OCI-LY3 (cell line): ENCODE measurements around the gene CDC37.
"Not testable (repeated sequence)": the region's sequence is repeated elsewhere in the genome, so short reads cannot be mapped to it uniquely, and the experiment has no call there.

Experiments
- H2AFZ ChIP-seq: fragments of 200-600, 300-600 bp; shearing (Covaris generic); 2 replicates; pipeline ENCODE4 v1.6.0; 2014; ENCODE audit warnings: antibody characterized with exemption, low read depth, low read length
- H3K27ac ChIP-seq: fragments of 200-600, 300-600 bp; sonication (generic); 2 replicates; pipeline ENCODE4 v1.5.1; 2014; ENCODE audit warnings: mild to moderate bottlenecking, low read length, moderate library complexity, mixed read lengths
- H3K27me3 ChIP-seq: fragments of 200-600, 300-600 bp; sonication (generic); 2 replicates; pipeline ENCODE4 v1.6.1; 2014; ENCODE audit warnings: low read depth, low read length, mixed read lengths
- H3K36me3 ChIP-seq: fragments of 200-600, 300-600 bp; sonication (generic); replicated peaks from 2 replicates; pipeline ENCODE3; 2014; ENCODE audit warnings: low read depth, low read length, mixed read lengths
- H3K4me1 ChIP-seq: fragments of 300-600, 200-600 bp; sonication (generic); 2 replicates; pipeline ENCODE4 v1.6.1; 2014; ENCODE audit warnings: low read length, mixed read lengths
- H3K4me2 ChIP-seq: fragments of 200-600, 300-600 bp; sonication (generic); 2 replicates; pipeline ENCODE4 v1.6.1; 2014; ENCODE audit warnings: low read length, mixed read lengths
- H3K4me3 ChIP-seq: fragments of 300-600, 200-600 bp; sonication (generic); 2 replicates; pipeline ENCODE4 v1.5.1; 2014; ENCODE audit warnings: antibody characterized with exemption, mild to moderate bottlenecking, low read length, moderate library complexity
- H3K79me2 ChIP-seq: fragments of 300-600, 200-600 bp; shearing (Covaris generic); 2 replicates; pipeline ENCODE4 v1.6.1; 2014; ENCODE audit warnings: mild to moderate bottlenecking, low read length, mixed read lengths
- H3K9ac ChIP-seq: fragments of 300-600, 200-600 bp; shearing (Covaris generic); 2 replicates; pipeline ENCODE4 v1.6.0; 2014; ENCODE audit warnings: mild to moderate bottlenecking, low read length, moderate library complexity
- H3K9me3 ChIP-seq: fragments of 200-600, 300-600 bp; shearing (Covaris generic); 2 replicates; pipeline ENCODE4 v1.6.1; 2014; ENCODE audit warnings: low read length, mixed read lengths; ENCODE audit not compliant: insufficient read depth
- H4K20me1 ChIP-seq: fragments of 200-600, 300-600 bp; sonication (generic); 2 replicates; pipeline ENCODE4 v1.6.1; 2016; ENCODE audit warnings: low read length, mixed read lengths; ENCODE audit not compliant: insufficient read depth
- EZH2phosphoT487 ChIP-seq: fragments of 200-600 bp; shearing (Covaris generic); IDR thresholded peaks from 2 replicates; pipeline ENCODE4 v1.6.1; 2018; ENCODE audit warnings: antibody characterized with exemption, mixed run types, low read depth
- TF ChIP-seq, protein P1 (sequence below): fragments of 200-600, 300-600 bp; sonication (generic); IDR thresholded peaks from 2 replicates; pipeline ENCODE4 v1.5.1; 2014; ENCODE audit warnings: antibody characterized with exemption, low read length, low read depth

Gene CDC37

DNA sequence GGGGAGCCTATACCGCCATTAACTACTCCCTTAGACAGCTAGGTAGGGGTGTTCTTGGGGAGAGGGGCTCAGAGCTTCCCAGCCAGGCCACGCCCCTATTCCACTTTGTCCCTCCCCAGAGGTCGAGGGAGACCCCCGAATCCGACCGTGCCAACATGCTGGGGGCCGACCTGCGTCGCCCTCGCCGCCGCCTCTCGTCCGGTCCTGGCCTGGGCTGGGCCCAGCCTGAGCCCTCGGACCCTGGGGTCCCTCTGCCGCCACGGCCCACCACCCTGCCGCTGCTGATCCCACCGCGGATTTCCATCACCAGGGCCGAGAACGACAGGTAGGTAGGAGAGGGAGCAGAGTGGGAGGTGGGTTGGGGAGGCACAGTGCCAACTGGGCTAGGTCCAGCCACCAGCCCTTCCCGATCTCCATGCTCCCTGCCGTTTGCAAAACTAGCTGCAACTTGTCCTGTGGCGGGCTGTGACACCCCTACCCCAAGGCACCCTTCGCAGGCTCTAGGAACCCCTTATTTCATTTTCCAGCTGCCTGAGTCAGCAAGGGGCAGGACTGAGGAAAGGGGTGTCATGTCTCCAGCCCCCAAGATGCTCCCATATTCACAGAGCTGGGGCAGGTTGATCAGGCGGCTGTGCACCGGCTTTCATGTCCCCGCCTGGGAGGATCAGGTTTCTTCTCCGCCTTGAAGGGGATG lies 14.3 kb upstream of the CDC37 start:
- Histone ChIP-seq H3K27ac (no peak overlapping the region), H2AFZ (no peak overlapping the region), H3K9me3 (no peaks in the 10 kb centered on the region), H3K4me3 (no peak overlapping the region), H3K9ac (no peak overlapping the region), H3K36me3 (no peaks in the 10 kb centered on the region), H3K4me2 (no peak overlapping the region), H3K79me2 (no peaks in the 10 kb centered on the region), H3K4me1 (peaks cover 33% of the 10 kb centered on the region), H4K20me1 (no peaks in the 10 kb centered on the region), H3K27me3 (peaks cover 45% of the 10 kb centered on the region)
- TF ChIP-seq, protein P1, sequence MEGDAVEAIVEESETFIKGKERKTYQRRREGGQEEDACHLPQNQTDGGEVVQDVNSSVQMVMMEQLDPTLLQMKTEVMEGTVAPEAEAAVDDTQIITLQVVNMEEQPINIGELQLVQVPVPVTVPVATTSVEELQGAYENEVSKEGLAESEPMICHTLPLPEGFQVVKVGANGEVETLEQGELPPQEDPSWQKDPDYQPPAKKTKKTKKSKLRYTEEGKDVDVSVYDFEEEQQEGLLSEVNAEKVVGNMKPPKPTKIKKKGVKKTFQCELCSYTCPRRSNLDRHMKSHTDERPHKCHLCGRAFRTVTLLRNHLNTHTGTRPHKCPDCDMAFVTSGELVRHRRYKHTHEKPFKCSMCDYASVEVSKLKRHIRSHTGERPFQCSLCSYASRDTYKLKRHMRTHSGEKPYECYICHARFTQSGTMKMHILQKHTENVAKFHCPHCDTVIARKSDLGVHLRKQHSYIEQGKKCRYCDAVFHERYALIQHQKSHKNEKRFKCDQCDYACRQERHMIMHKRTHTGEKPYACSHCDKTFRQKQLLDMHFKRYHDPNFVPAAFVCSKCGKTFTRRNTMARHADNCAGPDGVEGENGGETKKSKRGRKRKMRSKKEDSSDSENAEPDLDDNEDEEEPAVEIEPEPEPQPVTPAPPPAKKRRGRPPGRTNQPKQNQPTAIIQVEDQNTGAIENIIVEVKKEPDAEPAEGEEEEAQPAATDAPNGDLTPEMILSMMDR, result no peak
- TF ChIP-seq EZH2phosphoT487, result no peak

DNA sequence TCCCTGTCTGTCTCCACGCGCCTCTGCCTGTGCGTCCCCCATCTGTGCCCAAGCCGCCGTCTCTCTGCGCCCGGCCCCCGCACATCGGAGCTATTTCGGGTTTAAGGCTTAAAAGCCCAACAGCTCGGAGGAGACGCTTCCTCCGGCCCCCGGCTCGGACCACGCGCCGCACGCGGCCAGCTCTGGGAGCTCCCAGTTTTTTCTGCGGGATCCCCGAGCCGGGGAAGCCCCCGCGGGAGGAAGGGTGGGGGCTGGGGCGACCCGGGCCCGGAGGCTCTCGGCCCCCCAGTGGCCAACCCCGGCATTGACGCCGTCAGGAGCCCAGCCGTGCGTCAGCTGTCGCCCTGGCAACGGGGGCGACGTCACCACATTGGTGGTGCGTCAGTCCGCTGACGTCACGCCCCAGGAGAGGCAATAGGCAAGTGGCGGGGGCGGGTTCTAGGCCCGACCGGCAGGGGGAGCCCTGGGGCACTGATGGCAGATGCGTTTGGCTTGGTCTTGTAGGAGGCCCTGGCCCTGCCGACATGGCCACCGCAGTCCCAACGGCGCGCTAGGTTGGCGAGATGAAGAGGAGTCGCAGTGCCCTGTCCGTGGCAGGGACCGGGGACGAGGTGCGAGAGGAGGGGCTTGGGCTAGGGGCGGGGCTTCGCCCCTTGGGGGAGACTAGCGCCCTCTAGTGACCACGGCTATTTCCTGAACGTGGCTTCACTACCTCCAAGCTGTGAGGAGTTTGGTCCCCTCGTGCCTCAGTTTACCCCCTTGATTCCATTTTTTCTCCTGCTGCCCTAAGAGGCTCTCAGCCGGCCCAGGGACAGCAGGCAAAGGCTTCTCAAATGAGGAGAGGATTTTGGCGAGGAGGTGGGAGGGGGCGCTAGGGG lies 13.3 kb upstream of the CDC37 start:
- no peaks in the 10 kb centered on the region for H3K9me3 ChIP-seq
- H3K9ac ChIP-seq, result peak overlapping the region; percentile 50
- H2AFZ ChIP-seq, result peak overlapping the region; percentile 63
- H3K4me1 ChIP-seq, result peaks cover 42% of the 10 kb centered on the region
- no peaks in the 10 kb centered on the region for H3K79me2 ChIP-seq
- no peaks in the 10 kb centered on the region for H3K36me3 ChIP-seq
- H3K27me3 ChIP-seq, result peaks cover 37% of the 10 kb centered on the region
- H3K4me2 ChIP-seq, result peak overlapping the region; percentile 59
- H3K4me3 ChIP-seq, result peak overlapping the region; percentile 73
- no peak for TF ChIP-seq EZH2phosphoT487
- TF ChIP-seq, protein P1, result peak; percentile 85
- H4K20me1 ChIP-seq, result no peaks in the 10 kb centered on the region
- H3K27ac ChIP-seq, result peak overlapping the region; percentile 8; the same call in 1 of the 2 replicates

DNA sequence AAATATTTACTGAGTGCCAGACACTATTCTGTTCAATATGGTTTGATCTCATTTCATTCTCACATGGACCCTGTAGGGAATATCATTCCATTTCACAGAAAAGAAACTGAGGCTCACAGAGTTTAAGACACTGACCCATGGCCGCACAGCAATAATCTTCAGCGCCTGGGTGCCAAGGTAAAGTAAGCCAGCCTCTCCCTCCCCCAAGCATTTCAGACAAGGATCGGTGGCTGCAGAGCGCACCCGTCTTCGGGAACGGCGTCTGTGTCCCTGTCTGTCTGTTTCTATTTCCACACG lies 12.7 kb upstream of the CDC37 start:
- Histone ChIP-seq H3K4me2 (peak overlapping the region; percentile 59), H3K36me3 (no peaks in the 10 kb centered on the region), H4K20me1 (no peaks in the 10 kb centered on the region), H3K79me2 (no peaks in the 10 kb centered on the region), H3K9me3 (no peaks in the 10 kb centered on the region), H3K27me3 (peaks cover 31% of the 10 kb centered on the region), H2AFZ (peak overlapping the region; percentile 63), H3K4me3 (peak overlapping the region; percentile 73), H3K4me1 (peaks cover 45% of the 10 kb centered on the region), H3K9ac (peak overlapping the region; percentile 50), H3K27ac (peak overlapping the region; percentile 8; the same call in 1 of the 2 replicates)
- TF ChIP-seq EZH2phosphoT487, result no peak
- TF ChIP-seq, protein P1, result no peak

DNA sequence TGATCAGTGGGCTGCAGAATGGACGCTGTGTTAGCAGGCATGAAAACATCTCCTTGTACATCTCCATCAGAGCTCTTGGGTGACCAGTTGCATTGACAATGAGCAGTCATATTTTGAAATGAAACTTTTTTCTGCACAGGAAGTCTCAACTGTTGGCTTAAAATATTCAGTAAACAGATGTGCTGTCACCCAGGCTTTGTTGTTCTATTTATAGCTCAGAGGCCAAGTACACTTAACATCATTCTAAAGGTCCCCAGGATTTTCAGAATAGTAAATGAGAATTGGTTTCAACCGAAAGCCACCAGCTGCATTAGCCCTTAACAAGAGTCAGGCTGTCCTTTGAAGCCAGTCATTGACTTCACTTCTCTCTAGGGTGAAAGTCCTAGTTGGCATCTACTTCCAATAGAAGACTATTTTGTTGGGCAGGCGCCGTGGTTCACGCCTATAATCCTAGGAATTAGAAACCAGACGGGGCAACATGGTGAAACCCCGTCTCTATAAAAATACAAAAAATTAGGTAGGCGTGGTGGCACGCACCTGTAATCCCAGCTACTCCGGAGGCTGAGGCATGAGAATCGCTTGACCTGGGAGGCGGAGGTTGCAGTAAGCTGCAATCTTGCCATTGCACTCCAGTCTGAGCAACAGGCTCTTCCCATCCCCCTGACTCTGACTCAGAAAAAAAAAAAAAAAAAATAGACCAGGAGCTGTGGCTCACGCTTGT lies 9.1 kb upstream of the CDC37 start:
- Histone ChIP-seq H3K4me2 (peak overlapping the region; percentile 76), H3K36me3 (no peaks in the 10 kb centered on the region), H3K4me1 (peaks cover 64% of the 10 kb centered on the region), H3K9me3 (no peaks in the 10 kb centered on the region), H3K4me3 (peak overlapping the region; percentile 43), H3K79me2 (no peaks in the 10 kb centered on the region), H3K27me3 (peaks cover 5% of the 10 kb centered on the region), H3K27ac (peak overlapping the region; percentile 78), H3K9ac (peak overlapping the region; percentile 34; the same call in 1 of the 2 replicates), H4K20me1 (no peaks in the 10 kb centered on the region), H2AFZ (no peak overlapping the region)
- TF ChIP-seq, protein P1, result no peak
- TF ChIP-seq EZH2phosphoT487, result no peak

DNA sequence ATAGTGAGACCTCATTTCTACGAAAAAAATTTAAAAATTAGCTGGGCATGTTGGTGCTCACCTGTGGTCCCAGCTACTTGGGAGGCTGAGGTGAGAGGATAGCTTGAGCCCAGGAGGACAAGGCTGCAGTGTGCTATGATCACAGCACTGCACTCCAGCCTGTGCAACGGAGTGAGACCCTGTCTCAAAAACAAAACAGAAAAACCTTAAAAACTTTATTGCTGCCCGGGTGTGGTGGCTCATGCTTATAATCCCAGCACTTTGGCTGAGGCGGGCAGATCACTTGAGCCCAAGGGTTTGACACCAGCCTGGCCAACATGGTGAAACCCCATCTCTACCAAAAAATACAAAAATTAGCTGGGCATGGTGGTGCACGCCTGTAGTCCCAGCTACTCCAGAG lies 7.9 kb upstream of the CDC37 start:
- not testable (repeated sequence) for H4K20me1 ChIP-seq, H3K9me3 ChIP-seq, H2AFZ ChIP-seq, H3K4me3 ChIP-seq, H3K9ac ChIP-seq, H3K36me3 ChIP-seq, H3K27me3 ChIP-seq, H3K79me2 ChIP-seq
- peak overlapping the region; percentile 18; the same call in 1 of the 2 replicates for H3K27ac ChIP-seq
- H3K4me1 ChIP-seq, result peaks cover 62% of the 10 kb centered on the region
- H3K4me2 ChIP-seq, result 0 out of 2 replicates have a peak overlapping the region, but pooled peaks have one; percentile 5
